A172 (cell line): ENCODE results near the gene NALCN. TPM values are rescaled to one million over a fixed set of nuclear protein-coding genes. Genes with fewer than 3 reads are reported as not detected.
A peak's percentile ranks its signal among the peaks of the same experiment; 100 is the strongest.

ENCODE experiments used
- DNase-seq: peaks from one replicate; pipeline ENCODE4 v3.0.0-alpha.2; 2015; ENCODE audit warnings: low spot score
- total RNA-seq: library from RNA; depleted of rRNA; stranded (reverse); fragments of >200 nt; shearing (Covaris generic); gene quantifications from 2 replicates; pipeline ENCODE4 v1.2.3, GENCODE V29; 2014

NALCN gene
- total RNA-seq, 1 experiment from 2014 or later, result 0.72 TPM

- no peak for DNase-seq
These were observed 125.1 kb downstream of the NALCN start for GRCh38 chr13:101291206-101291605.

- peak; percentile 50 for DNase-seq
These were observed 126.5 kb downstream of the NALCN start for GRCh38 chr13:101289764-101290163.

- no peak for DNase-seq
These were observed 132.5 kb downstream of the NALCN start for GRCh38 chr13:101283782-101284181.

- no peak for DNase-seq
These were observed 143.4 kb downstream of the NALCN start for GRCh38 chr13:101272886-101273285.

GRCh38 chr13:101271681-101272245, 144.5 kb downstream of the NALCN start:
- no peak for DNase-seq

GRCh38 chr13:101267656-101268055, 148.7 kb downstream of the NALCN start:
- peak; percentile 99 for DNase-seq

GRCh38 chr13:101265934-101266333, 150.4 kb downstream of the NALCN start:
- DNase-seq, result peak; percentile 26

GRCh38 chr13:101264931-101265330, 151.4 kb downstream of the NALCN start:
- DNase-seq, result no peak

- no peak for DNase-seq
These were observed 154.0 kb downstream of the NALCN start for GRCh38 chr13:101262306-101262705.

GRCh38 chr13:101258509-101258908, 157.8 kb downstream of the NALCN start:
- DNase-seq, result no peak

- peak; percentile 99 for DNase-seq
These were observed 158.2 kb downstream of the NALCN start for GRCh38 chr13:101258071-101258470.

- no peak for DNase-seq
These were observed 167.4 kb downstream of the NALCN start for GRCh38 chr13:101248739-101249514.

- no peak for DNase-seq
These were observed 173.6 kb downstream of the NALCN start for GRCh38 chr13:101242720-101243119.

GRCh38 chr13:101238555-101238954, 177.8 kb downstream of the NALCN start:
- no peak for DNase-seq

- peak; percentile 36 for DNase-seq
These were observed 184.4 kb downstream of the NALCN start for GRCh38 chr13:101231751-101232428.

- no peak for DNase-seq
These were observed 185.9 kb downstream of the NALCN start for GRCh38 chr13:101230271-101230890.

GRCh38 chr13:101219609-101220265, 196.6 kb downstream of the NALCN start:
- no peak for DNase-seq

- peak; percentile 31 for DNase-seq
These were observed 197.8 kb downstream of the NALCN start for GRCh38 chr13:101218484-101218883.

GRCh38 chr13:101217086-101217485, 199.2 kb downstream of the NALCN start:
- DNase-seq, result no peak

GRCh38 chr13:101211261-101211660, 205.0 kb downstream of the NALCN start:
- peak; percentile 34 for DNase-seq

GRCh38 chr13:101210774-101211173, 205.5 kb downstream of the NALCN start:
- DNase-seq, result no peak
